GM13977 (cell line): ENCODE results near the gene LRRC71.

Experiments used
- DNase-seq: peaks from one replicate; pipeline ENCODE4 v3.0.0; 2012; ENCODE audit warnings: low spot score
- in situ Hi-C: fragments of 300-500 bp; cut with MboI; formaldehyde crosslinking; loops from one replicate; pipeline ENCODE4 v1.12.0; 2022; ENCODE audit warnings: low sequenced_read_pairs, low pct_unique_long_range_greater_than_20kb, mixed read lengths, inconsistent platforms; ENCODE audit not compliant: unreplicated experiment
- TF ChIP-seq, protein P1 (sequence below): IDR thresholded peaks from 2 replicates; pipeline ENCODE4 v1.5.1; 2012; ENCODE audit warnings: mild to moderate bottlenecking, control low read depth; ENCODE audit not compliant: insufficient read depth; ENCODE audit errors: extremely low read depth, missing control alignments

The LRRC71 gene

DNA sequence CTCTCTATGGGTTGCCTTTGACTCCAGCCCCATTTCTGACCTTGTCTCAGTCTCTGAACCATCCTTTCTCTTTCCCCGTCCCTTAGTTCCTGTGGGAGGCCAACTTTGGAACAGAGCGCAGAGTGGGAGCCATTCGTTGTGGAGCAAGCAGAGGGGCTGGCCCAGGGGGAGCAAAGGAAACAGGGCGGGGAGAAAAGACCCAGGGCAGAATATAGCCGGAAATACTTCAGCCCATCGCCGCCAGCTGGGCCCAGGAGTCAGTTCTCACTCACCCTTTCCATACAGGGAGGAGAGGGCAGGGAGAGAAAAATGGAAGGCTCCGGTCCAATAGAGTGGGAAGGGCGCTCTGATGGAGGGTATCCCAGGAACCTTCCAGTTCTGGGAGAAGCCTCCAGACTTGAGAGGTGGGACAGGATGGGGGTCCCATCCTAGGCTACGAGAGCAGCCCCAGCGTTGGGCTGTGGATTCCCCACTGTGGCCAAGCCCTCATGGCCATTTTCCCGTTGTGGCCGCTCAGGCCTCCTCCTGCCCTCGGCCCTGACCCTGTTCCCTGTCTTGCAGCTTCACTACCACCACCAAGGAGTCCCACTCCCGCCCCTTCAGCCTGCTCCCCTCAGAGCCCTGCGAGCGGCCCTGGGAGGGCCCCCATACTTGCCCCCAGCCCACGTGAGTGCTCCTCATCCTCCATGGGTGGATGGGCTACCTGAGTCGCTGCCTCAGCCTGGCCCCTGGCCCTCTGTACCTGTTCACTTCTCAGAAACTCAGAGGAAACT lies 16.1 kb upstream of the LRRC71 start:
- in situ Hi-C loops: no loop called here
- no peak for DNase-seq
- TF ChIP-seq, protein P1, sequence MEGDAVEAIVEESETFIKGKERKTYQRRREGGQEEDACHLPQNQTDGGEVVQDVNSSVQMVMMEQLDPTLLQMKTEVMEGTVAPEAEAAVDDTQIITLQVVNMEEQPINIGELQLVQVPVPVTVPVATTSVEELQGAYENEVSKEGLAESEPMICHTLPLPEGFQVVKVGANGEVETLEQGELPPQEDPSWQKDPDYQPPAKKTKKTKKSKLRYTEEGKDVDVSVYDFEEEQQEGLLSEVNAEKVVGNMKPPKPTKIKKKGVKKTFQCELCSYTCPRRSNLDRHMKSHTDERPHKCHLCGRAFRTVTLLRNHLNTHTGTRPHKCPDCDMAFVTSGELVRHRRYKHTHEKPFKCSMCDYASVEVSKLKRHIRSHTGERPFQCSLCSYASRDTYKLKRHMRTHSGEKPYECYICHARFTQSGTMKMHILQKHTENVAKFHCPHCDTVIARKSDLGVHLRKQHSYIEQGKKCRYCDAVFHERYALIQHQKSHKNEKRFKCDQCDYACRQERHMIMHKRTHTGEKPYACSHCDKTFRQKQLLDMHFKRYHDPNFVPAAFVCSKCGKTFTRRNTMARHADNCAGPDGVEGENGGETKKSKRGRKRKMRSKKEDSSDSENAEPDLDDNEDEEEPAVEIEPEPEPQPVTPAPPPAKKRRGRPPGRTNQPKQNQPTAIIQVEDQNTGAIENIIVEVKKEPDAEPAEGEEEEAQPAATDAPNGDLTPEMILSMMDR: no peak

DNA sequence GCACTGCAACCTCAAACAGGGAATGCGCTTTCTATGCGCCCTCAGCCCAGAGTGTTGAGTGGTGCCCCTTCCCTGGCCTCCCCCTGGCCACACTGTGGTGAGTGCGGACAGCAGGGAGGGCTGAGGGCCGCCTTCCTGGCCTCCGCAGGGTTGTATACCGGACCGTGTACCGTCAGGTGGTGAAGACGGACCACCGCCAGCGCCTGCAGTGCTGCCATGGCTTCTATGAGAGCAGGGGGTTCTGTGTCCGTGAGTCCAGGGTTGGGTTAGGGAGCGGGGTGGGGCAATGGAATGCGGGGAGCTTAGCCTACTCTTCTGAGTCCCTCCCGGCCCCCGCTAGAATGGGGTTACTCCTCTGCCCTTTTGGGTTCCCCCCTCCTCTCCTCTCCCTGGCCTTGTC lies 15.3 kb upstream of the LRRC71 start:
- in situ Hi-C loops: no loop called here
- DNase-seq: no peak
- TF ChIP-seq, protein P1: no peak

DNA sequence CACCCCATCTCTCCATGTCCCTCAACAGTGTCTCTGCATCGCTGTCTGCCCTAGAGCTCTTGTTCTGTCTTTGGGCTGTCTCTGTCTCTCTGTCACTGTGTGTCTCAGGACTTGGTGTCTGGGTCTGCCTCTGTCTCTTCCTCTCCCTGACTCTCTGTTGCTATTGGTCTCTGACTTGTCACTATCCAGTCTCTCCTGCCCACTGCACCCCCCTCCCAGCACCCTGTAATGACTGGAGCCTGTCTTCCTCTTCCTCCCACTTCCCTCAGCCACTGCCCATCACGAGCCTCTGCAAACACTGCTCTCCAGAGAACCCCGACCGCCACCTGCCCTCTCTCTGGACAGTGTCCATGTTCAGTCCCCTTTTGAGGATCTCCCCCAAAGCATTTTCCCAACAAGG lies 14.8 kb upstream of the LRRC71 start:
- TF ChIP-seq, protein P1: no peak
- DNase-seq: no peak
- in situ Hi-C loops: no loop called here

DNA sequence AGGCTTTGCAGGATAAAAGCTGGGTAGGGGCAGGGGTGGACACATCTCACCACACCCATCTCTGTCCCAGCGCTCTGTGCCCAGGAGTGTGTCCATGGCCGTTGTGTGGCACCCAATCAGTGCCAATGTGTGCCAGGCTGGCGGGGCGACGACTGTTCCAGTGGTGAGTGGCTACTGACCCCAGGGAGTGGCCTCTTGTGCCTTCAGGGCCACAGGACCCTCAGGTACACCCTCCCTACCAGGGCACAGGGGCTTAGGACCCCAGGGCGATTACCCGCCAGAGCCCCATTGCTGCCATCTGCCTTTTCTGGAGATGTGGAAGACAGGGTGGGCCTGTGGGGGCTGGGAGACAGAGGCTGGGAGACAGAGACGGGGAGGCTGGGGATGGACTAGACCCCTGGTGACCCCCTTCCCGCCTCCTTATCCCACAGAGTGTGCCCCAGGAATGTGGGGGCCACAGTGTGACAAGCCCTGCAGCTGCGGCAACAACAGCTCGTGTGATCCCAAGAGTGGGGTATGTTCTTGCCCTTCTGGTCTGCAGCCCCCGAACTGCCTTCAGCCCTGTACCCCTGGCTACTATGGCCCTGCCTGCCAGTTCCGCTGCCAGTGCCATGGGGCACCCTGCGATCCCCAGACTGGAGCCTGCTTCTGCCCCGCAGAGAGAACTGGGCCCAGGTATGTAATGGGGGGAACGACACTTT lies 14.1 kb upstream of the LRRC71 start:
- DNase-seq: no peak
- TF ChIP-seq, protein P1: no peak
- in situ Hi-C loops: no loop called here

DNA sequence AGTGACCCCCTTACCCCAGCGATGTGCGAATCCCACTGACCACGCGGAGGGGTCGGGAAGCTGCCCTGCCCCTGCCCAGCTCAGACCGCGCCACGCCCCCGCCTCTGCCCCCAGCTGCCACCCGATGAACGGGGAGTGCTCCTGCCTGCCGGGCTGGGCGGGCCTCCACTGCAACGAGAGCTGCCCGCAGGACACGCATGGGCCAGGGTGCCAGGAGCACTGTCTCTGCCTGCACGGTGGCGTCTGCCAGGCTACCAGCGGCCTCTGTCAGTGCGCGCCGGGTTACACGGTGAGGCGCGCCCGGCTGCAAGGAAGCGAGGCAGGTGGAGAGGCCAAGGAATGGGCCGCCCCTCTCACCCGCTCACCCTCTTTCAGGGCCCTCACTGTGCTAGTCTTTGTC lies 11.9 kb upstream of the LRRC71 start:
- TF ChIP-seq, protein P1: no peak
- in situ Hi-C loops: no loop called here
- no peak for DNase-seq

DNA sequence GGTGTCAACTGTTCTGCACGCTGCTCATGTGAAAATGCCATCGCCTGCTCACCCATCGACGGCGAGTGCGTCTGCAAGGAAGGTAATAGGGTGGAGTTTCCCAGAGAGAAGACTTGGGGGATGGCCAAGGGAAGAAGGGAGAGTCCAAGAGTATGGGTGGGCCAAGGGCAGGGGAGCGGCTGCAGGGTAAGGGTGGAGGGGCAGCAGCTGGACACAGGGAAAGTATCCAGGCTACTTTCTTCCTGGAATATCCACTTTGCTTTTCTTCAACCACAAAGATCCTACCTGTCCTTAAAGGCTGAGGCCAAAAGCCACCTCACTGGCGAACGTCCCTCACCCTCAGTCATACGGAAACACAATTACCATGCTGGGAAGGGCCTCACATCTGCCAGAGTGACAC lies 11.5 kb upstream of the LRRC71 start:
- TF ChIP-seq, protein P1: no peak
- in situ Hi-C loops: no loop called here
- no peak for DNase-seq
